HG02610 (cell line): Measurements from ENCODE around the gene COL26A1.

Experiments used
- ATAC-seq: cut with Tn5 transposase; IDR thresholded peaks from one replicate; pipeline ENCODE4 v1.9.1; 2021; ENCODE audit warnings: mild to moderate bottlenecking, moderate library complexity; ENCODE audit not compliant: unreplicated experiment

COL26A1 gene

GRCh38 chr7:101562531-101563197 lies 200.0 kb downstream of the COL26A1 start:
- ATAC-seq: no peak

- ATAC-seq: no peak
Observed at GRCh38 chr7:101563198-101563901, 200.7 kb downstream of the COL26A1 start.

- ATAC-seq: no peak
Observed at GRCh38 chr7:101563943-101564777, 201.5 kb downstream of the COL26A1 start.

GRCh38 chr7:101564778-101565211 lies 202.1 kb downstream of the COL26A1 start:
- ATAC-seq: no peak

- no peak for ATAC-seq
Observed at GRCh38 chr7:101565601-101566209, 203.0 kb downstream of the COL26A1 start.

- ATAC-seq: no peak
Observed at GRCh38 chr7:101567230-101567629, 204.6 kb downstream of the COL26A1 start.

GRCh38 chr7:101572156-101572555 lies 209.5 kb downstream of the COL26A1 start:
- no peak for ATAC-seq

GRCh38 chr7:101575168-101575567 lies 212.5 kb downstream of the COL26A1 start:
- no peak for ATAC-seq

GRCh38 chr7:101575721-101576120 lies 213.0 kb downstream of the COL26A1 start:
- no peak for ATAC-seq

- no peak for ATAC-seq
Observed at GRCh38 chr7:101576998-101577397, 214.3 kb downstream of the COL26A1 start.

GRCh38 chr7:101578552-101578951 lies 215.9 kb downstream of the COL26A1 start:
- ATAC-seq: no peak

GRCh38 chr7:101580596-101580995 lies 217.9 kb downstream of the COL26A1 start:
- ATAC-seq: no peak

GRCh38 chr7:101581891-101582290 lies 219.2 kb downstream of the COL26A1 start:
- ATAC-seq: no peak

- ATAC-seq: no peak
Observed at GRCh38 chr7:101582971-101583370, 220.3 kb downstream of the COL26A1 start.

- no peak for ATAC-seq
Observed at GRCh38 chr7:101586078-101586905, 223.6 kb downstream of the COL26A1 start.

- ATAC-seq: no peak
Observed at GRCh38 chr7:101586906-101587677, 224.4 kb downstream of the COL26A1 start.

- no peak for ATAC-seq
Observed at GRCh38 chr7:101588131-101588935, 225.7 kb downstream of the COL26A1 start.

GRCh38 chr7:101589052-101589451 lies 226.4 kb downstream of the COL26A1 start:
- no peak for ATAC-seq
